ENCODE results near the gene CCL16. TPM values are rescaled to one million over a fixed set of nuclear protein-coding genes. Genes with fewer than 3 reads are reported as not detected.

CCL16 gene
- total and polyA plus RNA-seq, 7 donors = 0.04 TPM; not detected in 6

- ATAC-seq = no peak
- no peak overlapping the region for H3K4me3 ChIP-seq
Observed at GRCh38 chr17:36001862-36002603, 20.7 kb upstream of the CCL16 start.

GRCh38 chr17:36001110-36001771, 19.9 kb upstream of the CCL16 start, which contains the start of gene CCL15:
CCL15 (minus strand) TSS chr17:36001553; CDS start chr17:36001492, 61 bp downstream.
- WGBS, 3 donors = 65 to 71% (median 68%) methylated on average over 6 of the region's 6 CpGs
- no peaks in the 10 kb centered on the region for H3K4me1 ChIP-seq
- no peak for DNase-seq
- H3K27me3 ChIP-seq (ENCODE audit: insufficient read depth in 3 of 3, low read length in 2 of 3) = no peaks in the 10 kb centered on the region
- intact Hi-C loops (cut with DNase I) = no loop called here
- no peak for TF ChIP-seq CTCF (IDR thresholded peaks at IDR 0.05)
- ATAC-seq = no peak
- H3K9me3 ChIP-seq = no peaks in the 10 kb centered on the region
- no peaks in the 10 kb centered on the region for H3K36me3 ChIP-seq (ENCODE audit: insufficient read depth in 1 of 2, low read depth in 1 of 2)
- no peak within 1 kb of the TSS for H3K4me3 ChIP-seq
- H3K27ac ChIP-seq = no peak within 1 kb of the TSS

More at GRCh38 chr17:36001862-36002603, 20.7 kb upstream of the CCL16 start:
- Histone ChIP-seq H3K36me3 (ENCODE audit: insufficient read depth in 1 of 2, low read depth in 1 of 2) (no peaks in the 10 kb centered on the region), H3K4me1 (no peaks in the 10 kb centered on the region), H3K9me3 (no peaks in the 10 kb centered on the region), H3K27me3 (ENCODE audit: insufficient read depth in 3 of 3, low read length in 2 of 3) (no peaks in the 10 kb centered on the region), H3K27ac (no peak overlapping the region)
- intact Hi-C loops (cut with DNase I) = no loop called here
- DNase-seq = no peak
- TF ChIP-seq CTCF (IDR thresholded peaks at IDR 0.05) = no peak
- WGBS, 3 donors = 58 to 71% (median 61%) methylated on average over 6 of the region's 6 CpGs

GRCh38 chr17:36000732-36001109, 19.4 kb upstream of the CCL16 start:
- intact Hi-C loops (cut with DNase I) = no loop called here
- Histone ChIP-seq H3K4me3 (no peak overlapping the region), H3K27ac (no peak overlapping the region), H3K36me3 (ENCODE audit: insufficient read depth in 1 of 2, low read depth in 1 of 2) (no peaks in the 10 kb centered on the region), H3K9me3 (no peaks in the 10 kb centered on the region), H3K4me1 (no peaks in the 10 kb centered on the region), H3K27me3 (ENCODE audit: insufficient read depth in 3 of 3, low read length in 2 of 3) (no peaks in the 10 kb centered on the region)
- 51 to 60% (median 55%) methylated on average over 6 of the region's 6 CpGs for WGBS, 3 donors
- ATAC-seq (no peak), DNase-seq (no peak)
- TF ChIP-seq CTCF (IDR thresholded peaks at IDR 0.05) = no peak

- H3K27ac ChIP-seq = no peak overlapping the region
- H3K36me3 ChIP-seq (ENCODE audit: insufficient read depth in 1 of 2, low read depth in 1 of 2) = no peaks in the 10 kb centered on the region
- ATAC-seq (no peak), DNase-seq (no peak)
- H3K4me1 ChIP-seq = no peaks in the 10 kb centered on the region
- WGBS, 3 donors = 59 to 74% (median 63%) methylated on average over 1 of the region's 1 CpG
- H3K4me3 ChIP-seq = no peak overlapping the region
- intact Hi-C loops (cut with DNase I) = no loop called here
- no peak for TF ChIP-seq CTCF (IDR thresholded peaks at IDR 0.05)
- H3K9me3 ChIP-seq = no peaks in the 10 kb centered on the region
- no peaks in the 10 kb centered on the region for H3K27me3 ChIP-seq (ENCODE audit: insufficient read depth in 3 of 3, low read length in 2 of 3)
Observed at GRCh38 chr17:35998756-35999155, 17.5 kb upstream of the CCL16 start.

All from psoas muscle (tissue), 8 donors.